KOPT-K1 (cell line): ENCODE results near the gene CRACDL.
A peak's percentile ranks its signal among the peaks of the same experiment; 100 is the strongest.
"Not testable (repeated sequence)": the region's sequence is repeated elsewhere in the genome, so short reads cannot be mapped to it uniquely, and the experiment has no call there.

Experiments used
- H3K27ac ChIP-seq: fragments of 200-600 bp; sonication (generic); 2 replicates; pipeline ENCODE4 v1.5.1; 2016; ENCODE audit warnings: antibody characterized with exemption, mild to moderate bottlenecking, low read depth, low read length; ENCODE audit not compliant: poor library complexity, severe bottlenecking
- H3K36me3 ChIP-seq: fragments of 200-600 bp; sonication (generic); 2 replicates; pipeline ENCODE4 v1.5.1; 2017; ENCODE audit warnings: antibody characterized with exemption, mild to moderate bottlenecking, low read length, moderate library complexity; ENCODE audit not compliant: insufficient read depth
- H3K9me3 ChIP-seq: fragments of 200-600 bp; sonication (generic); 2 replicates; pipeline ENCODE4 v1.5.1; 2017; ENCODE audit warnings: antibody characterized with exemption, low read length, mild to moderate bottlenecking; ENCODE audit not compliant: insufficient read depth, poor library complexity, severe bottlenecking

CRACDL gene

GRCh38 chr2:98761267-98761781 is 174.7 kb downstream of the CRACDL start:
- peak overlapping the region; percentile 89 for H3K27ac ChIP-seq
- H3K36me3 ChIP-seq, result no peaks in the 10 kb centered on the region
- no peaks in the 10 kb centered on the region for H3K9me3 ChIP-seq

- H3K27ac ChIP-seq, result peak overlapping the region; percentile 89
- H3K9me3 ChIP-seq, result no peaks in the 10 kb centered on the region
- H3K36me3 ChIP-seq, result no peaks in the 10 kb centered on the region
Measured at GRCh38 chr2:98759827-98760625, 176.0 kb downstream of the CRACDL start.

- Histone ChIP-seq H3K27ac (peak overlapping the region; percentile 89), H3K9me3 (no peaks in the 10 kb centered on the region), H3K36me3 (no peaks in the 10 kb centered on the region)
Measured at GRCh38 chr2:98759338-98759737, 176.7 kb downstream of the CRACDL start.

- Histone ChIP-seq H3K36me3 (no peaks in the 10 kb centered on the region), H3K9me3 (no peaks in the 10 kb centered on the region), H3K27ac (peak overlapping the region; percentile 89)
Measured at GRCh38 chr2:98757904-98758421, 178.1 kb downstream of the CRACDL start.

- H3K27ac ChIP-seq, result no peak overlapping the region
- H3K36me3 ChIP-seq, result no peaks in the 10 kb centered on the region
- no peaks in the 10 kb centered on the region for H3K9me3 ChIP-seq
Measured at GRCh38 chr2:98753801-98754200, 182.2 kb downstream of the CRACDL start.

GRCh38 chr2:98752711-98753110 is 183.3 kb downstream of the CRACDL start:
- H3K27ac ChIP-seq, H3K36me3 ChIP-seq: not testable (repeated sequence)

GRCh38 chr2:98751748-98752147 is 184.3 kb downstream of the CRACDL start:
- Histone ChIP-seq H3K9me3 (no peaks in the 10 kb centered on the region), H3K27ac (no peak overlapping the region), H3K36me3 (no peaks in the 10 kb centered on the region)

More at GRCh38 chr2:98752711-98753110, 183.3 kb downstream of the CRACDL start:
- H3K9me3 ChIP-seq, result not testable (repeated sequence)

GRCh38 chr2:98750593-98751282 is 185.3 kb downstream of the CRACDL start:
- no peak overlapping the region for H3K27ac ChIP-seq
- no peaks in the 10 kb centered on the region for H3K36me3 ChIP-seq
- H3K9me3 ChIP-seq, result no peaks in the 10 kb centered on the region

- H3K9me3 ChIP-seq, result peaks cover 4% of the 10 kb centered on the region
- H3K36me3 ChIP-seq, result no peaks in the 10 kb centered on the region
- H3K27ac ChIP-seq, result peak overlapping the region; percentile 57
Measured at GRCh38 chr2:98749066-98749450, 187.0 kb downstream of the CRACDL start.

- Histone ChIP-seq H3K27ac (peak overlapping the region; percentile 57), H3K36me3 (no peaks in the 10 kb centered on the region)
Measured at GRCh38 chr2:98748292-98749065, 187.5 kb downstream of the CRACDL start.

GRCh38 chr2:98747888-98748287 is 188.1 kb downstream of the CRACDL start:
- H3K27ac ChIP-seq, result peak overlapping the region; percentile 57
- peaks cover 4% of the 10 kb centered on the region for H3K9me3 ChIP-seq
- no peaks in the 10 kb centered on the region for H3K36me3 ChIP-seq

More at GRCh38 chr2:98748292-98749065, 187.5 kb downstream of the CRACDL start:
- H3K9me3 ChIP-seq, result peaks cover 4% of the 10 kb centered on the region

- peaks cover 4% of the 10 kb centered on the region for H3K9me3 ChIP-seq
Measured at GRCh38 chr2:98746426-98746825, 189.6 kb downstream of the CRACDL start.

GRCh38 chr2:98744595-98744994 is 191.4 kb downstream of the CRACDL start:
- Histone ChIP-seq H3K27ac (peak overlapping the region; percentile 20), H3K9me3 (peaks cover 4% of the 10 kb centered on the region), H3K36me3 (no peaks in the 10 kb centered on the region)

More at GRCh38 chr2:98746426-98746825, 189.6 kb downstream of the CRACDL start:
- Histone ChIP-seq H3K27ac (no peak overlapping the region), H3K36me3 (no peaks in the 10 kb centered on the region)
